Stimulated activated memory B cell treated with anti-CD40 and anti-IgM and Interleukin-4, amounts not matched to agents 10 μg/mL and 1 μg/mL and 100 μg/mL, for 72 hours (primary cell): Measurements from ENCODE around the gene TXNRD2.

Source experiments
- ATAC-seq: fragments of 150-1000 bp; cut with Tn5 transposase; 2 replicates; pipeline ENCODE4 v1.10.0; 2021
- H3K27ac Mint-ChIP-seq: one replicate; pipeline ENCODE4 v1.8.0; 2022; ENCODE audit warnings: mild to moderate bottlenecking, mixed read lengths
- H3K27me3 Mint-ChIP-seq: one replicate; pipeline ENCODE4 v1.8.0; 2022; ENCODE audit warnings: mixed read lengths
- H3K36me3 Mint-ChIP-seq: one replicate; pipeline ENCODE4 v1.8.0; 2022; ENCODE audit warnings: mixed read lengths
- H3K4me1 Mint-ChIP-seq: one replicate; pipeline ENCODE4 v1.8.0; 2022; ENCODE audit warnings: mixed read lengths
- H3K4me3 Mint-ChIP-seq: one replicate; pipeline ENCODE4 v1.8.0; 2022; ENCODE audit warnings: mild to moderate bottlenecking, moderate library complexity, mixed read lengths
- H3K9me3 Mint-ChIP-seq: one replicate; pipeline ENCODE4 v1.8.0; 2022; ENCODE audit warnings: mixed read lengths

Gene TXNRD2

GRCh38 chr22:19982991-19983578 is 41.5 kb upstream of the TXNRD2 start:
- H3K4me3 Mint-ChIP-seq = no peak overlapping the region
- H3K27me3 Mint-ChIP-seq = peaks cover 23% of the 10 kb centered on the region
- H3K36me3 Mint-ChIP-seq = no peaks in the 10 kb centered on the region
- peaks cover 6% of the 10 kb centered on the region for H3K4me1 Mint-ChIP-seq
- H3K9me3 Mint-ChIP-seq = no peaks in the 10 kb centered on the region
- H3K27ac Mint-ChIP-seq = no peak overlapping the region
- no peak for ATAC-seq

GRCh38 chr22:19981961-19982920 is 40.6 kb upstream of the TXNRD2 start:
- Mint-ChIP-seq H3K4me1 (peaks cover 6% of the 10 kb centered on the region), H3K4me3 (no peak overlapping the region), H3K36me3 (no peaks in the 10 kb centered on the region), H3K27me3 (peaks cover 23% of the 10 kb centered on the region), H3K9me3 (no peaks in the 10 kb centered on the region), H3K27ac (no peak overlapping the region)
- no peak for ATAC-seq

GRCh38 chr22:19981171-19981960 is 39.7 kb upstream of the TXNRD2 start:
- H3K27ac Mint-ChIP-seq = no peak overlapping the region
- no peaks in the 10 kb centered on the region for H3K36me3 Mint-ChIP-seq
- H3K4me3 Mint-ChIP-seq = no peak overlapping the region
- H3K4me1 Mint-ChIP-seq = peaks cover 3% of the 10 kb centered on the region
- H3K9me3 Mint-ChIP-seq = no peaks in the 10 kb centered on the region
- H3K27me3 Mint-ChIP-seq = peaks cover 23% of the 10 kb centered on the region
- ATAC-seq = no peak

GRCh38 chr22:19980766-19981165 is 39.1 kb upstream of the TXNRD2 start:
- Mint-ChIP-seq H3K27me3 (peaks cover 23% of the 10 kb centered on the region), H3K9me3 (no peaks in the 10 kb centered on the region), H3K4me3 (no peak overlapping the region), H3K36me3 (no peaks in the 10 kb centered on the region), H3K4me1 (no peaks in the 10 kb centered on the region), H3K27ac (no peak overlapping the region)
- ATAC-seq = no peak

- H3K9me3 Mint-ChIP-seq = no peaks in the 10 kb centered on the region
- no peak overlapping the region for H3K4me3 Mint-ChIP-seq
- H3K27ac Mint-ChIP-seq = no peak overlapping the region
- no peak for ATAC-seq
- H3K36me3 Mint-ChIP-seq = no peaks in the 10 kb centered on the region
- peaks cover 7% of the 10 kb centered on the region for H3K4me1 Mint-ChIP-seq
- peaks cover 23% of the 10 kb centered on the region for H3K27me3 Mint-ChIP-seq
These were observed 38.3 kb upstream of the TXNRD2 start for GRCh38 chr22:19979712-19980493.

GRCh38 chr22:19978748-19979147 is 37.1 kb upstream of the TXNRD2 start:
- Mint-ChIP-seq H3K27me3 (peaks cover 23% of the 10 kb centered on the region), H3K4me3 (no peak overlapping the region), H3K9me3 (no peaks in the 10 kb centered on the region), H3K27ac (no peak overlapping the region), H3K36me3 (no peaks in the 10 kb centered on the region), H3K4me1 (peaks cover 13% of the 10 kb centered on the region)
- no peak for ATAC-seq

GRCh38 chr22:19977296-19978243 is 36.0 kb upstream of the TXNRD2 start:
- Mint-ChIP-seq H3K27me3 (peaks cover 21% of the 10 kb centered on the region), H3K27ac (no peak overlapping the region), H3K36me3 (no peaks in the 10 kb centered on the region), H3K4me3 (no peak overlapping the region), H3K9me3 (no peaks in the 10 kb centered on the region), H3K4me1 (peaks cover 13% of the 10 kb centered on the region)
- ATAC-seq = no peak

GRCh38 chr22:19976671-19977070 is 35.1 kb upstream of the TXNRD2 start:
- H3K27ac Mint-ChIP-seq = no peak overlapping the region
- H3K27me3 Mint-ChIP-seq = peaks cover 21% of the 10 kb centered on the region
- no peak overlapping the region for H3K4me3 Mint-ChIP-seq
- no peaks in the 10 kb centered on the region for H3K9me3 Mint-ChIP-seq
- ATAC-seq = no peak
- H3K36me3 Mint-ChIP-seq = no peaks in the 10 kb centered on the region
- H3K4me1 Mint-ChIP-seq = peaks cover 13% of the 10 kb centered on the region

- Mint-ChIP-seq H3K4me3 (no peak overlapping the region), H3K27ac (no peak overlapping the region), H3K9me3 (no peaks in the 10 kb centered on the region), H3K4me1 (peaks cover 18% of the 10 kb centered on the region), H3K27me3 (peaks cover 21% of the 10 kb centered on the region), H3K36me3 (no peaks in the 10 kb centered on the region)
- ATAC-seq = no peak
These were observed 34.1 kb upstream of the TXNRD2 start for GRCh38 chr22:19975707-19976035.

GRCh38 chr22:19974935-19975706 is 33.5 kb upstream of the TXNRD2 start:
- Mint-ChIP-seq H3K4me1 (peaks cover 22% of the 10 kb centered on the region), H3K27ac (no peak overlapping the region), H3K27me3 (peaks cover 21% of the 10 kb centered on the region), H3K4me3 (no peak overlapping the region), H3K36me3 (no peaks in the 10 kb centered on the region), H3K9me3 (no peaks in the 10 kb centered on the region)
- ATAC-seq = no peak

- H3K4me3 Mint-ChIP-seq = no peak overlapping the region
- no peak for ATAC-seq
- peaks cover 22% of the 10 kb centered on the region for H3K4me1 Mint-ChIP-seq
- peaks cover 21% of the 10 kb centered on the region for H3K27me3 Mint-ChIP-seq
- H3K9me3 Mint-ChIP-seq = no peaks in the 10 kb centered on the region
- peaks cover 1% of the 10 kb centered on the region for H3K36me3 Mint-ChIP-seq
- no peak overlapping the region for H3K27ac Mint-ChIP-seq
These were observed 32.7 kb upstream of the TXNRD2 start for GRCh38 chr22:19974268-19974861.

GRCh38 chr22:19973551-19974267 is 32.1 kb upstream of the TXNRD2 start:
- Mint-ChIP-seq H3K27ac (no peak overlapping the region), H3K4me3 (no peak overlapping the region), H3K27me3 (peaks cover 21% of the 10 kb centered on the region), H3K36me3 (peaks cover 5% of the 10 kb centered on the region), H3K4me1 (peaks cover 22% of the 10 kb centered on the region), H3K9me3 (no peaks in the 10 kb centered on the region)
- ATAC-seq = no peak
